ENCODE data around the gene RETREG1.

- no peak for TF ChIP-seq POLR2A (IDR thresholded peaks at IDR 0.05)
- no peak for TF ChIP-seq CTCF (IDR thresholded peaks at IDR 0.05)
These were observed 39.9 kb upstream of the RETREG1 start for GRCh38 chr5:16656561-16657191.

Measured in testis (tissue), 2 donors.